ENCODE results near the gene SLITRK1.

SLITRK1 gene

DNA sequence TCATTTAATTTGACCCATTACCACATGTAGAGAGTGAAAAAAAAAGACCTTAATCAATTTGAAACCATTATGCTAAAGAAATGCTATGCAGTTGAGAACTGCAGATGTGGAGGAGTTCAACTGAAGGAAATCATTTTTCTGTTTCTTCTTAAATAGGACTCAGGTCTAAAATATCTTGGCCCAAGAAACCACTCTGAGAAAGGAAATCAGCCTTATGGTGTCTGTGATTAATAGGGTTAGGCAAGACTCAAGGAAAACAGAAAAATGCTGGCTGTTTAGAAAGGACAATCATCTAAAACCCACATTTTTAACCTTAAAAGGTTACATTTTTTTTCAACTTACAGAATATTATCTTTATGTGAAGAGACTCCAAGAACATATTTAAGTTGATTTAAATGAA lies 1.9 kb upstream of the SLITRK1 start:
- H3K4me3 ChIP-seq (ENCODE audit: low read length in 2 of 2) = no peak overlapping the region
- no peaks in the 10 kb centered on the region for H3K27me3 ChIP-seq (ENCODE audit: control insufficient read depth in 2 of 2, insufficient read depth in 2 of 2, low read length in 2 of 2)
- no peaks in the 10 kb centered on the region for H3K36me3 ChIP-seq (ENCODE audit: control insufficient read depth in 2 of 2, insufficient read depth in 2 of 2, low read length in 2 of 2)
- no peak overlapping the region for H3K9ac ChIP-seq (ENCODE audit: low read depth in 1 of 2, low read length in 2 of 2)
- H3K9me3 ChIP-seq (ENCODE audit: control insufficient read depth in 2 of 2, low read length in 2 of 2) = peaks cover 3% of the 10 kb centered on the region in 2 donors
- H3K27ac ChIP-seq (ENCODE audit: low read depth in 2 of 2, low read length in 2 of 2) = no peak overlapping the region
- H3K4me1 ChIP-seq (ENCODE audit: control insufficient read depth in 2 of 2, insufficient read depth in 2 of 2, low read length in 2 of 2) = no peaks in the 10 kb centered on the region

DNA sequence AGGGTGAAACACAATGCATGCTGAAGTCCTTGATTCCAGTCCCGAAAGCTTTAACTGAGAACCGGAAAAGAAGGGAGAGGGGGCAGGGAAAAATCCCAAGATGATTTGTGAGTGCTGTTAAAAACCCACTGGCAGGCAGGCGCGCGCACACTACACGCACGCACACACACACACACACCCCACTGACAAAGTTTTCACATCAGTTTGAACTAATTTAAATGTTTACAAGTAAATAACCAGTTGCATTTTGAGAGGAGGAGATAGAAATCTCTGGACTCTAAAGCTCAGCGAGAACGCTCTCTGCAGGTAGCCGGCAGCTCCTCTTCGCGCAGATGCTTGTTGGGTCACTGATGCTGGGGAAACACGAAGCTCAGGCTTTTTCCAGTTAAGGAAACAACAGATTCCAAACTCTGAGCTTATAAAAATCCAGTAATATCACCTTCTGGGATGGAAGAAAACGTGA lies 818 bp upstream of the SLITRK1 start:
- Histone ChIP-seq H3K4me1 (ENCODE audit: control insufficient read depth in 2 of 2, insufficient read depth in 2 of 2, low read length in 2 of 2) (no peaks in the 10 kb centered on the region), H3K36me3 (ENCODE audit: control insufficient read depth in 2 of 2, insufficient read depth in 2 of 2, low read length in 2 of 2) (no peaks in the 10 kb centered on the region), H3K9ac (ENCODE audit: low read depth in 1 of 2, low read length in 2 of 2) (no peak overlapping the region), H3K27ac (ENCODE audit: low read depth in 2 of 2, low read length in 2 of 2) (no peak overlapping the region), H3K9me3 (ENCODE audit: control insufficient read depth in 2 of 2, low read length in 2 of 2) (peaks cover 3% of the 10 kb centered on the region in 2 donors), H3K4me3 (ENCODE audit: low read length in 2 of 2) (no peak overlapping the region), H3K27me3 (ENCODE audit: control insufficient read depth in 2 of 2, insufficient read depth in 2 of 2, low read length in 2 of 2) (no peaks in the 10 kb centered on the region)

DNA sequence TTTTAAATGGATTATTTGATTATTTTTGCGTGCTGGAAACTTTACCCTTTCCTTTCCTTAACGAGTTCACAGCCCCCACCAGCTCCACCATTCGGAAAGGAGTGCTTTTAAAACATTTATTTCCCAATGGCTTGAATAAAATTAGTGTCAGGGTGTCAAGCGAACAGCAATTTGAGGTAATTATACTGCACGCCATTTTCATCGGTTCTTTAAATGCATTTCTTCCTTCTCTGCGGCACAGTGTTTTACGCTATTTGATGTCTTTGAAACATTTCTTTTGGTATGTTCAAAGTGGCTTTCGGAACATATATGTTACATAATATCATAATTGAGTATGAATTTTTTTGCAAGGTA lies 309 bp upstream of the SLITRK1 start:
- Histone ChIP-seq H3K36me3 (ENCODE audit: control insufficient read depth in 2 of 2, insufficient read depth in 2 of 2, low read length in 2 of 2) (no peaks in the 10 kb centered on the region), H3K27ac (ENCODE audit: low read depth in 2 of 2, low read length in 2 of 2) (no peak overlapping the region), H3K9ac (ENCODE audit: low read depth in 1 of 2, low read length in 2 of 2) (no peak overlapping the region), H3K4me3 (ENCODE audit: low read length in 2 of 2) (no peak overlapping the region), H3K27me3 (ENCODE audit: control insufficient read depth in 2 of 2, insufficient read depth in 2 of 2, low read length in 2 of 2) (no peaks in the 10 kb centered on the region), H3K9me3 (ENCODE audit: control insufficient read depth in 2 of 2, low read length in 2 of 2) (peaks cover 3% of the 10 kb centered on the region in 2 donors), H3K4me1 (ENCODE audit: control insufficient read depth in 2 of 2, insufficient read depth in 2 of 2, low read length in 2 of 2) (no peaks in the 10 kb centered on the region)

DNA sequence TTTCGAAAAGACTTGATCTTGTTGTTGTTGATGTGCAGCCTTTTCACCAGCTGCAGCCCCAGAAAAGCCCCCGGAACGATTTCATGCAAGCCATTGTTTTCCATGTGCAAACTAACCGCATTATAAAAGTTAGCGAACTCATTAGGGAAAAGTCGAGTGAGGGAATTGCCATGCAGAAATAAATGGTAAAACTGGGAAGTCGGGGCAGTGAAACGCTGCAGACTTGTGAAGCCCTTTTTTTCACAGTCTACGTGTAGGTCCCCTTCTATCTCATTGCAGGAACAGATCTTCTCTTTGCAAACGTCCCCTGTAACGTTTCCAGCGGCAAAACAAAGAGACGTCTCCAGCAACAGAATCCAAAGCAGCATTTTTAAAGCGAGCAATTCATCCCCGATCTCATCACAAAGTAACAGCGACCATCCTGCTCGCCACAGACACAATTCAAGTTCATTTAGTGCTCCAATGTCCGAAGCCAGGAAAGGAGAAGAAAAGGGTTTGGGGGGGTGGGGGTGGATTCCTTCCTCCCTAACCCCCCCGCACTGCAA lies 1.1 kb downstream of the SLITRK1 start:
- Histone ChIP-seq H3K36me3 (ENCODE audit: control insufficient read depth in 2 of 2, insufficient read depth in 2 of 2, low read length in 2 of 2) (no peaks in the 10 kb centered on the region), H3K27me3 (ENCODE audit: control insufficient read depth in 2 of 2, insufficient read depth in 2 of 2, low read length in 2 of 2) (no peaks in the 10 kb centered on the region), H3K27ac (ENCODE audit: low read depth in 2 of 2, low read length in 2 of 2) (no peak overlapping the region), H3K9ac (ENCODE audit: low read depth in 1 of 2, low read length in 2 of 2) (no peak overlapping the region), H3K4me1 (ENCODE audit: control insufficient read depth in 2 of 2, insufficient read depth in 2 of 2, low read length in 2 of 2) (no peaks in the 10 kb centered on the region), H3K4me3 (ENCODE audit: low read length in 2 of 2) (no peak overlapping the region), H3K9me3 (ENCODE audit: control insufficient read depth in 2 of 2, low read length in 2 of 2) (peaks cover 3% of the 10 kb centered on the region in 2 donors)

DNA sequence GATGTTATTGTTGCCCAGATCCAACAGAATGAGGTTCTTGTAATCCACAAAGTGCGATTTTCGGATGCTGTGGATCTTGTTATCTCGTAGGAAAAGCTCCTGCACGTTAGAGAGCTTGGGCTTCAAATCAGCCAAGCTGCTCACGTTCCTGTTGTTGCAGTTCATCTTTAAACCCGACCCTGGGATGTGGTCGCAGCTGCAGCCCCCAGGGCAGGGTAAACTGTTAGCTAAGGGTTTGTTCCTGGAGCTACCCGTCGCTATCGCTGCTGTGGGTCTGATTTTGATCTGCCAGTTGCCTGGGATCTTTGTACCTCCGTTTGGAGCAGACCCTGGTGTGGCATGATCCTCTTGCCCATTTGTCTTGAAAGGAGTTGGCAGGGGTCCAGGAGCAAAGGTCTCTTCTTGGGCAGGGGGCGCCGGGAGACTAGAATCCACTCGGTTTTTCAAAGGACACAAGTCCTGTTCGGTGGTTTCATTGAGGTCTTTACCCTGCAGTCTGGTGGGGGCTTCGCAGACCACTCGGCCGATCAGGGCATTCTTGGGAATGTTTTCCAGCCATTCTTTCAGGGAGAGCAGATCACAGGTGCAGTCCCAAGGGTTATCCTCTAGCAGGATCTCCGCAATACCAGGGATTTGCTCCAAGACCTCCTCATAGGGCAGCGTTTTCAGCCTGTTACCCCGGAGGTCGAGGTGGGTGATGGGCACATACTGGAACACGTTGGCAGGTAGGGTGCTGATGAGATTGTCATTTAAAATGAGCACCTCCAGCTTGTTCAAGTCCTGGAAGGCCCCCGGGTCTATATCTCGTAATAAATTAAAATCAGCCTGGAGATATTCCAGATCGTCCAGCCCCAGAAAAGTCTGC lies 1.8 kb downstream of the SLITRK1 start:
- Histone ChIP-seq H3K27me3 (ENCODE audit: control insufficient read depth in 2 of 2, insufficient read depth in 2 of 2, low read length in 2 of 2) (no peaks in the 10 kb centered on the region), H3K36me3 (ENCODE audit: control insufficient read depth in 2 of 2, insufficient read depth in 2 of 2, low read length in 2 of 2) (no peaks in the 10 kb centered on the region), H3K4me1 (ENCODE audit: control insufficient read depth in 2 of 2, insufficient read depth in 2 of 2, low read length in 2 of 2) (no peaks in the 10 kb centered on the region), H3K9me3 (ENCODE audit: control insufficient read depth in 2 of 2, low read length in 2 of 2) (peaks cover 3% of the 10 kb centered on the region in 2 donors), H3K9ac (ENCODE audit: low read depth in 1 of 2, low read length in 2 of 2) (no peak overlapping the region), H3K4me3 (ENCODE audit: low read length in 2 of 2) (no peak overlapping the region), H3K27ac (ENCODE audit: low read depth in 2 of 2, low read length in 2 of 2) (no peak overlapping the region)

DNA sequence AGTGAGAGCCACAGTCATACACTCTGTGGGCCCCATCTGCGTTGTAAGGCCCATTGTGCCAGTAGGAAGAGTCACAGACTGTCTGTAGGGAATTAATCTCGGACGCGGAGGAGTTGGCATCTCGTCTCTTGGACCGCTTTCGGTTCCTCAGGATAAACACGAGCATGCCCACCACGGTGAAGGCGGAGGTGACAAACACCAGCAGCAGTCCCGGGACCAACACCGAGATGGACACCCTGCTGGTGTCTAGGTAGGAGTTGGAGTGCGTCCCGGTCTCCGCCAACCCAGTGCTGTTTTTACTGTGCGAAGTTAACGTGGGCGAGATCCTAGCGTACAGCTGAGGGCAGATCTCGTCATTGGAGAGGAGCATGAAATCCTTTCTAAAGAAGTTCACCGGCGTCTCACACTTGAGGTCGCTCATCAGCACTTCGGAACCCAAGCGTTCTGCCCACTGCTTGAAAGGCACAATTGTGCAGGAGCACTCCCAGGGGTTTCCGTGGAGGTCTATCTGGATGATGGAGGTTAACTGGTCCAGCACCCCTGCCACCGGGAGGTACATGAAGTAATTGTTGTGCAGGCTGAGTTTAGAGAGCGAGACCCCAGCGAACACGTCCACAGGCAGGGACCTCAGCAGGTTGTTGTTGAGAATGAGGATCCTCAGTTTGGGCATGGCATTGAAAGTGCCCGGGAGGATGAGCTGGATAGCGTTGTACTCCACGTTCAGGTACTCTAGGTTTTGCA lies 2.7 kb downstream of the SLITRK1 start:
- Histone ChIP-seq H3K36me3 (ENCODE audit: control insufficient read depth in 2 of 2, insufficient read depth in 2 of 2, low read length in 2 of 2) (no peaks in the 10 kb centered on the region), H3K9ac (ENCODE audit: low read depth in 1 of 2, low read length in 2 of 2) (no peak overlapping the region), H3K4me3 (ENCODE audit: low read length in 2 of 2) (no peak overlapping the region), H3K9me3 (ENCODE audit: control insufficient read depth in 2 of 2, low read length in 2 of 2) (peaks cover 3% of the 10 kb centered on the region in 2 donors), H3K27ac (ENCODE audit: low read depth in 2 of 2, low read length in 2 of 2) (no peak overlapping the region), H3K4me1 (ENCODE audit: control insufficient read depth in 2 of 2, insufficient read depth in 2 of 2, low read length in 2 of 2) (no peaks in the 10 kb centered on the region), H3K27me3 (ENCODE audit: control insufficient read depth in 2 of 2, insufficient read depth in 2 of 2, low read length in 2 of 2) (no peaks in the 10 kb centered on the region)

DNA sequence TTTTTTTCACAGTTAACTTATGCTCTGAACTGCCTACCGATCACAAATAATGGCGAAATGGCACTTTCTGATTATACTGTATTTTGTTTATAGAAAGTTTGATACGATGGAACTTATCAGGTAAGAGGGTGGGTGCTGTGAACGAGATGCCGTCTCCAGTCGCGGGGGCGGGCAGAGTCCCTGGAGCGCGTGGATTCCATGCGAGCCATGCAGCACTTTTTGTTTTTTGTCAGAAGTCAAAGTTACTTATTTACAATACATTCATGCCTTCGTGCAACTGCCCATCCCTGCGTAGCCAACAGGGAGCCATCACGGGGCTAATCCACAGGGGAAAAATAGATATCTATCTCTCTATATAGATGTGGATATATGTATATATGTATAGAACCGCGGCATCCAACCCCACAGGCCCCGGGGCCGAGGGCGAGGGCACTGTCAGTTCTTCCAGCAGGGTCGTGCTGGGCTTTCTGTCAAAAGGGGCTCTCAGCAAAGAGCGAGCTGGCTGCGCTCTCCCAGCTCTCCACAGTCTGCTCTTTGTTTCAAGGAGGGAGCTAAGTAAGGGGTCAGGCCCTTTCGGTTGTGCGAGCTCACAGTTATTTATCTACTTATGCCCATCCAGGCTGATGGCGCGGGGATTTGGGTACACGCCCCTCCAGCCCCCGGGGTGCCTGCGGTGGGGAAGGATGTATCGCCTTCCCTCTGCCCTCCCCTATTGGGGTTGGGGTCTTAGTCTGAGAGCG lies 3.4 kb downstream of the SLITRK1 start:
- Histone ChIP-seq H3K4me3 (ENCODE audit: low read length in 2 of 2) (no peak overlapping the region), H3K27me3 (ENCODE audit: control insufficient read depth in 2 of 2, insufficient read depth in 2 of 2, low read length in 2 of 2) (no peaks in the 10 kb centered on the region), H3K27ac (ENCODE audit: low read depth in 2 of 2, low read length in 2 of 2) (no peak overlapping the region), H3K9me3 (ENCODE audit: control insufficient read depth in 2 of 2, low read length in 2 of 2) (peaks cover 3% of the 10 kb centered on the region in 2 donors), H3K4me1 (ENCODE audit: control insufficient read depth in 2 of 2, insufficient read depth in 2 of 2, low read length in 2 of 2) (no peaks in the 10 kb centered on the region), H3K9ac (ENCODE audit: low read depth in 1 of 2, low read length in 2 of 2) (no peak overlapping the region), H3K36me3 (ENCODE audit: control insufficient read depth in 2 of 2, insufficient read depth in 2 of 2, low read length in 2 of 2) (no peaks in the 10 kb centered on the region)

DNA sequence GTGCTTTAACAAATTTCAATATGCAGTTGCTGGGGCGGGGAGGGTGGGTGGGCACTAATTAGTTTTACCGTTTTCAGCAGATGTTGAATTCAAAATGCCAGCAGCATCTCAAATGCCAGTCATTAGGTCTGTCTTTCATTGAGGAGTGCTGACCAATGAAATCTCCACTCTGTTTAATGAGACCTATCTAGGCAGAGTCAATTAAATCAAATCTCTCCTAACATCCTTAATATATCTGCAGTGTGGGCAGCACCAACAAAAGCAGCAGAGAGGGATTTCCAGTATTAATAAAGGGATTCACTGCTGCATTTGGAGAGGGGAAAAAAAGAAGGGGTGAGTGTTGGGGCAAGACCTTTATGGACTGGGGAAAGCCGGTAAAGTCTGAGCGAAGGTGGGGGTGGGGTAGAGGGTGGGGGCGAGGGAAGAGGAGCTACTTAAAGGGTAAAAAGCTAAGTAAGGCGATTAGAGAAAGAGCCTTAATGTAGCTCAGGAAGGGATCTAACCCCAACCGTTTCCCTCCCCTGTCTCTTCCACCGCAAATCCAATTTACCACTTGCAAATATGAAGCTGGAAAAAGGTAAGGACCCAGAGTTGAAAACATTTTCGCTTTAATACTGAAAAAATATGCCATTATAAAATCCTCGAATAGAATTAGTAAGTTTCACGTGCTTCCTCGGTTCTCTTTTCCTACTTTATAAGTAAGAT lies 4.5 kb downstream of the SLITRK1 start:
- Histone ChIP-seq H3K9ac (ENCODE audit: low read depth in 1 of 2, low read length in 2 of 2) (no peak overlapping the region), H3K4me3 (ENCODE audit: low read length in 2 of 2) (no peak overlapping the region), H3K27ac (ENCODE audit: low read depth in 2 of 2, low read length in 2 of 2) (no peak overlapping the region)

DNA sequence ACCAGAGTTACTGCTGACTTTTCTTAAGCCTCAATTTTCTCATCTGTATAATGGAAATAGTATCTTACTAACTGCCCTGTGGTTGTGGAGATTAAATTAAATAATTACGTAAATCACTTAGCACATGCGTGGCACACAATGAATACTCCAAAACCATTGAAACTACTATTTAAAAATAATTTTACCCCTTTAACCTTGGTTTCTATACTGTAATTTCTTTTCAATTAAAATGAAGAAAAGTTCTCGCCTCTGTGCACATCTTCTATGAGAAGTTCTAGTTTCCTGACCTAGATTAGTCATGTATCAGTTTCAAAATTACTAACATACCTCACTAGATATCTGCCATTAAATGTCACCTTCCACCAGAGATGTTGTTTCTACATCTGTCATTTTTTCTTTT lies 5.7 kb downstream of the SLITRK1 start:
- Histone ChIP-seq H3K4me1 (ENCODE audit: control insufficient read depth in 2 of 2, insufficient read depth in 2 of 2, low read length in 2 of 2) (no peaks in the 10 kb centered on the region), H3K9me3 (ENCODE audit: control insufficient read depth in 2 of 2, low read length in 2 of 2) (peaks cover 0 to 3% of the 10 kb centered on the region in 2 donors), H3K27ac (ENCODE audit: low read depth in 2 of 2, low read length in 2 of 2) (no peak overlapping the region), H3K9ac (ENCODE audit: low read depth in 1 of 2, low read length in 2 of 2) (no peak overlapping the region), H3K4me3 (ENCODE audit: low read length in 2 of 2) (no peak overlapping the region), H3K27me3 (ENCODE audit: control insufficient read depth in 2 of 2, insufficient read depth in 2 of 2, low read length in 2 of 2) (no peaks in the 10 kb centered on the region), H3K36me3 (ENCODE audit: control insufficient read depth in 2 of 2, insufficient read depth in 2 of 2, low read length in 2 of 2) (no peaks in the 10 kb centered on the region)

More for the DNA sequence above, 4.5 kb downstream of the SLITRK1 start:
- no peaks in the 10 kb centered on the region for H3K27me3 ChIP-seq (ENCODE audit: control insufficient read depth in 2 of 2, insufficient read depth in 2 of 2, low read length in 2 of 2)
- H3K4me1 ChIP-seq (ENCODE audit: control insufficient read depth in 2 of 2, insufficient read depth in 2 of 2, low read length in 2 of 2) = no peaks in the 10 kb centered on the region
- H3K36me3 ChIP-seq (ENCODE audit: control insufficient read depth in 2 of 2, insufficient read depth in 2 of 2, low read length in 2 of 2) = no peaks in the 10 kb centered on the region
- H3K9me3 ChIP-seq (ENCODE audit: control insufficient read depth in 2 of 2, low read length in 2 of 2) = peaks cover 3% of the 10 kb centered on the region in 2 donors
